ENCODE data around the gene ROR2. TPM values are rescaled to one million over a fixed set of nuclear protein-coding genes. Genes with fewer than 3 reads are reported as not detected.

The ROR2 gene
- total and polyA plus RNA-seq, 2 of the 8 experiments (the other 6 are each of a cell fraction or from before 2014, with no cell fraction given), result 2.7 to 4.3 TPM

DNA sequence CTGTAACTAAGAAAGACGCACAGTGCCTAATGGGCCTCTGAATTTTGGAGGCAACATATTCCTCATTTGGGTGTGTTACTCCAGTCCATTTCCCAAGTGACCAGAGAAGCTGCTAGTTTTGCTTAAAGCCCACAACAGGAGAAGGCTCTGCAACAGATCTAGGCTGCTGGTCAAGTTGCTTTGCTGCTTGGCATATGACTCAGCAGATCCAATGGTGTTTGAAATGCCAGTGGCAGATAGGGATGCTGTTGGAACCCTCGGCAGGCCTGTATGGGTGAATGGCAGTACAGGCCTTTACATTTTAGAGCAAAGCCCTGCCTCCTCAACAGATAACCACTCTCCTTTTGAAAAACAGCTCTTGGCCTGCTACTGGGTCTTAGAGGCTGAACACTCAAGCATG, 36.2 kb upstream of the ROR2 start:
- CTCF ChIA-PET (ENCODE audit: partially characterized antibody), result interaction anchor here (15.3 kb wide), 1 partner anchor 31 kb away, joined by 180 read pairs; the partner anchor contains the start of gene ROR2
- Histone ChIP-seq H3K79me1 (ENCODE audit: low read depth, low read length) (no peaks in the 10 kb centered on the region), H3K23ac (ENCODE audit: insufficient read length) (no peak overlapping the region), H2AK5ac (ENCODE audit: low read depth, low read length) (no peak overlapping the region), H3K4me1 (replicated peaks in 1 of 4; ENCODE audit: control insufficient read depth in 3 of 4, insufficient read depth in 4 of 4, low read length in 3 of 4) (no peaks in the 10 kb centered on the region), H3K18ac (ENCODE audit: extremely low read depth, low read length) (no peak overlapping the region), H2BK12ac (ENCODE audit: low read depth, low read length) (no peak overlapping the region), H4K8ac (ENCODE audit: extremely low read depth, insufficient read depth, low read length) (no peak overlapping the region), H3K79me2 (ENCODE audit: control insufficient read depth in 1 of 2, insufficient read depth in 2 of 2, low read length in 2 of 2) (no peaks in the 10 kb centered on the region), H3K27ac (ENCODE audit: low read depth, low read length) (no peak overlapping the region), H2BK20ac (ENCODE audit: low read length) (no peak overlapping the region), H2AFZ (ENCODE audit: low read length) (no peak overlapping the region), H3K56ac (replicated peaks; ENCODE audit: insufficient read length, low read depth, low read length) (no peak overlapping the region), H4K5ac (ENCODE audit: insufficient read length, low read depth, low read length) (no peak overlapping the region), H3K36me3 (ENCODE audit: control insufficient read depth in 2 of 4, insufficient read depth in 4 of 4, low read length in 3 of 4) (no peaks in the 10 kb centered on the region), H3K23me2 (ENCODE audit: low read depth, low read length) (no peaks in the 10 kb centered on the region), H3K9me3 (ENCODE audit: insufficient read depth in 2 of 2, low read depth in 1 of 2, low read length in 1 of 2) (peaks cover 5 to 6% of the 10 kb centered on the region in 2 experiments; a peak in 1 of 4 replicates), H2BK120ac (replicated peaks; ENCODE audit: low read depth, low read length) (no peak overlapping the region), H2BK5ac (ENCODE audit: low read depth, low read length) (no peak overlapping the region), H3K9ac (replicated peaks in 1 of 4; ENCODE audit: extremely low read depth in 1 of 4, low read depth in 3 of 4, low read length in 3 of 4) (no peak overlapping the region), H3K4ac (replicated peaks; ENCODE audit: insufficient read length, low read depth, low read length) (no peak overlapping the region), H3K4me3 (ENCODE audit: extremely low read depth in 1 of 4, insufficient read depth in 2 of 4, low read depth in 3 of 4, low read length in 4 of 4) (no peak overlapping the region), H3K14ac (ENCODE audit: insufficient read length) (no peak overlapping the region), H4K20me1 (replicated peaks in 1 of 2; ENCODE audit: control insufficient read depth in 1 of 2, insufficient read depth in 2 of 2, low read length in 2 of 2) (no peaks in the 10 kb centered on the region), H3K4me2 (ENCODE audit: insufficient read depth in 1 of 2, low read depth in 2 of 2, low read length in 2 of 2) (no peak overlapping the region), H4K91ac (replicated peaks; ENCODE audit: insufficient read length, low read length) (no peak overlapping the region), H2BK15ac (ENCODE audit: low read length) (no peak overlapping the region), H3K27me3 (replicated peaks in 1 of 4; ENCODE audit: control insufficient read depth in 3 of 4, extremely low read depth in 1 of 4, insufficient read depth in 3 of 4, low read length in 3 of 4) (peaks cover 0 to 1% (median 0%) of the 10 kb centered on the region in 4 experiments; a peak in 1 of 7 replicates)
- POLR2A ChIA-PET (ENCODE audit: partially characterized antibody), result no interaction called here
- FAIRE-seq (no peak), DNase-seq (ENCODE audit: low read depth in 1 of 2, low spot score in 2 of 2) (no peak)
- 87% methylated on average over 2 of the region's 2 CpGs; no CpG with 5 or more reads in 1 of the 2 experiments for WGBS, 2 experiments (ENCODE audit: extremely low coverage in 1 of 2, insufficient coverage in 1 of 2, insufficient read length in 1 of 2, insufficient replicate concordance in 2 of 2, low coverage in 1 of 2, low lambda C conversion rate in 2 of 2, missing lambda C conversion rate in 1 of 2)
- TF ChIP-seq GABPA (IDR thresholded peaks at IDR 0.05; ENCODE audit: borderline replicate concordance, insufficient read depth, low read length) (no peak), NRF1 (IDR thresholded peaks at IDR 0.05; ENCODE audit: low read depth, low read length) (no peak), CTCF (IDR thresholded peaks at IDR 0.05; ENCODE audit: control extremely low read depth in 1 of 3, insufficient read depth in 1 of 3, low read depth in 1 of 3, low read length in 3 of 3) (no peak), CBX8 (IDR thresholded peaks at IDR 0.05; ENCODE audit: borderline replicate concordance, low read depth, low read length) (no peak), YY1 (IDR thresholded peaks at IDR 0.05; ENCODE audit: low read depth, low read length) (no peak), BCL11A (IDR thresholded peaks at IDR 0.05; ENCODE audit: low read depth in 2 of 2, low read length in 2 of 2) (no peak), SIX5 (IDR thresholded peaks at IDR 0.05; ENCODE audit: low read depth, low read length) (no peak), E2F6 (IDR thresholded peaks at IDR 0.05) (no peak), FOSL1 (IDR thresholded peaks at IDR 0.05; ENCODE audit: insufficient read depth, low read depth, low read length) (no peak), GTF2F1 (IDR thresholded peaks at IDR 0.05; ENCODE audit: borderline replicate concordance, low read depth, low read length) (no peak), RBBP5 (IDR thresholded peaks at IDR 0.05; ENCODE audit: borderline replicate concordance, low read depth, low read length) (no peak)

All from H1 (cell line).